GM21390 (cell line): Measurements from ENCODE around the gene TRPM3.
A peak's percentile ranks its signal among the peaks of the same experiment; 100 is the strongest.
"Not testable (repeated sequence)": the region's sequence is repeated elsewhere in the genome, so short reads cannot be mapped to it uniquely, and the experiment has no call there.

Source experiments
- ATAC-seq: cut with Tn5 transposase; IDR thresholded peaks from one replicate; pipeline ENCODE4 v1.9.1; 2021; ENCODE audit not compliant: unreplicated experiment

The TRPM3 gene

DNA sequence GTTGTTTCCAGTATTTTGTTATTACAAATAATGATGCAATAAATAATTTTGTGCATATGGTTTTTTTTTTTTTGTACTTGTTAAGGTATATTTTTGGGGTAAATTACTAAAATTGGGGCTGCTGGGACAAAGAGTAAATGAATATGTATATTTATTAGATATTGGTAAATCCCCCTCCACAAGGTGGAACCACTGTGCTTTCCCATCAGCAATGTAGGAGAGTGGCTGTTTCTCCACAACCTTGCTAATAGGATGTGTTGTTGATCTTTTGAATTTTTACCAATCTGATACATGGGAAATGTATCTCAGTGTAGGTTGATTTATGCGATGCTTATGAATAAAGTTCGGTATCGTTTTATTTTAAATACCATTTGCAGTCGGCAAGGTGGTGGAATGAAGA lies 118.1 kb downstream of the TRPM3 start:
- ATAC-seq: no peak

DNA sequence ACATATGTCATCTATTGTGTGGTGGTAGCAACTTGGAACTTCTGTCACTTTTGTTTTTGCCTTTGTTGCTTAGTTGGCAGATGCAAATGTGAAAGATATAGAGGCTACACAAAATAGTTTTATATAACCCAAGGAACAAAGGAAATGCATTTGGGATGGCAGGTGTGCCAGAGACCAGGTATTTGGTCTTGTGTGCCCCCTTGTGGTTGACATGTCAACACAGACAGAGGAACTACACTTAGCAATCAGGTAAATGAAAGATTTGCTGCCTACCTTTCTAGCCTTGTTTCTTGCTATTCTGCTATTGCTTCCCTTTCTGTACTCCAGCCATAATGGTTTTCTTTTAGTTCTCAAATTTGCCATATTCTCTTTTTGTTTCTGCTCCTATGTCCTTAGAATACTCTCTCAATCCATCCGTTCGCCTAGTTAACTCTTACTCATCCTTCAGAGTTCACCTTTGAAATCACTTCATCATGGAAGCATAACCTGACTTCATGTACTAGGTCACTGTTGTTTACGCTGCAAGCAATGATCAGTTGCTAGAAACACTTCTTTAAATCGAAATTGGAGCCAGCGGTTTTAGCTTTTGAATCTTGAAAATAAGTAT lies 119.5 kb downstream of the TRPM3 start:
- peak; percentile 63 for ATAC-seq

- no peak for ATAC-seq
These were observed 122.5 kb downstream of the TRPM3 start for GRCh38 chr9:70998962-70999361.

DNA sequence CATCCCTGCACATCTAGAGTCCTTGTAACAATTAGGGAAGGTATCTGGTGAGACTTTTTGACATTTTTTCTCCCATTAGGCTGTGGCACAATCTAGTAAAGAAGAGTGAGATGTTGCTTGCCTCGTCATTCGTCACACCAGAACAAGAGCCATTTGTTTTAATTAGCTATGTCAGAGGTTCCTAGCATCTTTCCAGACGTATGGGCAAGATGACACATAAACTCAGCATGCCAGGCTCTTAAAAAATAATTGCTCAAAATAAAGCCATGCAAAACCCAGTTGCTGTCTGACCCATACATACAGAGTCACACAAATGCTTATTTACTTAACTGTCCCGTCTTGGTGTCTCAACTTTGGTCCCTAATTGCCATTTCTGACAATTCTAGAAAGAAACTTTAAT lies 125.9 kb downstream of the TRPM3 start:
- no peak for ATAC-seq

GRCh38 chr9:70994582-70994981 lies 126.8 kb downstream of the TRPM3 start:
- ATAC-seq: no peak

DNA sequence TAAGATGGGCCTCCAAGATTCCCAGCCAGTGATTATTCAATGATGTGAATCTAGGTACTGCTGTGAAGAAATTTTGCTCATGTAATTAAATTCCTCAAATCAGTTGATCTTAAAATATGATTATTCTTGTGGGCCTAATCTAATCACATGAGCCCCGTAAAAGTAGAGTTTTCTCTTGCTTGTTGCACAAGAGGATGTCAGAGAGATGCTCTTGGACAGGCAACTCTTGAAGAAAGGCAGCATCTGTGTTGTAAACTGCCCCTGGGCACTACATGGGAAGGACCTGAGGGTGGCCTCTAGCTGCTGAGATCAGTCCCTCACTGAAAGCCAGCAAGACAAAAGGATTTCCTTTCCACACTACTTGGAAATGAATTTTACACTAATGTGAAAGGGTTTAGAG lies 132.9 kb downstream of the TRPM3 start:
- no peak for ATAC-seq

DNA sequence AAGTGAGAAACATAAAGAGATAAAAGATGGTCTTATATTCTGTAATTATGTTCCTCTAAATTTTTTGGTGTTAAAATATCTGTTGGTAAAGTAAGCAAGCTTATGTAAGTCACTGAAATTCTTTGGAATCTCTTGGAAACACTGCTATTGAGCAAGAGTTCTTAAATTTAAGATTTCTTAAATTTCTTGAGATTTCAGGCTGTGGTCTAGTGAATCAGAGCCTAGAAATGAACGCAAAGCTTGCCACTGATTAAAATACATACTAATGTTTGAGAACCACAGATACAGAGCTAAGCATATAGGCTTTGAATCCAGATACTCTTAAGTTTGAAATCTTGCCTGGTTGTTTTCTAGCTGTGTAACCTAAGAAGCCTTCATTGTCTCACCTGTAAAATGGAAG lies 133.4 kb downstream of the TRPM3 start:
- no peak for ATAC-seq

- no peak for ATAC-seq
These were observed 134.4 kb downstream of the TRPM3 start for GRCh38 chr9:70986984-70987383.

- ATAC-seq: no peak
These were observed 137.6 kb downstream of the TRPM3 start for GRCh38 chr9:70983723-70984295.

DNA sequence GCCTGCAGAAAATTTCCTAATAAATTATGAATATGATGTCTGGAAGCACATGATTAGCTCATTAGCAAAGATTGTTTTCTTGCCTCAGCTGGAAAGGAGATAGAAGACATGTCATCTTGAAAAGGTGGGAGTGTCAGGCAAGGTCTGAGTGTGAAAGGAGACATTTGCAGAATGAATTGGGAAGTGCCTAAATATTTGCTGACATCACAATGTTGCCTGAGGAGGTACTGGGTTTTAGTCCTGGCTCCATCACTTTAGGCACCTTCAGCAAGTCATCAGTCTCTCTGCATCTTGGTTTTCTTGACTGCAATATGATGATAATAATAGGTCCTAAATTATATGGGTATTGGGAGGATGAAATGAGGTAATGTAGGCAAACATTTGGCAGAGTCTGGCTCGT lies 140.1 kb downstream of the TRPM3 start:
- ATAC-seq: no peak

- ATAC-seq: no peak
These were observed 141.5 kb downstream of the TRPM3 start for GRCh38 chr9:70979966-70980365.

GRCh38 chr9:70978085-70978484 lies 143.3 kb downstream of the TRPM3 start:
- ATAC-seq: no peak

- ATAC-seq: no peak
These were observed 145.6 kb downstream of the TRPM3 start for GRCh38 chr9:70975821-70976220.

DNA sequence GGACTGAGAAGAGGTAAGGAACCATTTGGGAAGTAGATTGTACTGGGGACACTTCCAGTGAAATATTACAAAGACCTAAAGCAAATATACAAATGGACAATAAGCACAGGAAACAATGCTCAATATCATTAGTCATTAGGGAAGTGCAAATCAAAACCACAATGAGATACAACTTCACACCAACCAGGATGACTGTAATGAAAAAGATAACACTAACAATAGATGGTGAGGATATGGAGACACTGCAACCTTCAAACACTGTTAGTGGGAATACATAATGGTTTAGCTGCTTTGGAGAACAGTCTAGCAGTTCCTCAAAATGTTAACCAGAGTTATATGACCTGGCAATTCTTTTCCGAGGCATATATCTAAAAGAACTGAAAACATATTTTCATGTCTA lies 149.7 kb downstream of the TRPM3 start:
- ATAC-seq: no peak

DNA sequence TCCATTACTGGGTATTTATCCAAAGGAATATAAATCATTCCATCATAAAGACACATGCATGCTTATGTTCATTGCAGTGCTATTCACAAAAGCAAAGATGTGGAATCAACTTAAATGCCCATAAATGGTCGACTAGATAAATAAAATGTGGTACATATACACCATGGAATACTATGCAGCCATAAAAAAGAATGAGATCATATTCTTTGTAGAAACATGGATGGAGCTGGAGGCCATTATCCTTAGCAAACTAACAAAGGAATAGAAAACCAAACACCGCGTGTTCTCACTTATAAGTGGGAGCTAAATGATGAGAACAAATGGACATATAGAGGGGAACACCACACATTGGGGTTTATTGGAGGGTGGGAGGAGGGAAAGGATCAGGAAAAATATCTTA lies 155.0 kb downstream of the TRPM3 start:
- not testable (repeated sequence) for ATAC-seq

GRCh38 chr9:70964861-70965260 lies 156.6 kb downstream of the TRPM3 start:
- no peak for ATAC-seq

- ATAC-seq: no peak
These were observed 157.9 kb downstream of the TRPM3 start for GRCh38 chr9:70963554-70963953.

- no peak for ATAC-seq
These were observed 158.5 kb downstream of the TRPM3 start for GRCh38 chr9:70962761-70963440.

DNA sequence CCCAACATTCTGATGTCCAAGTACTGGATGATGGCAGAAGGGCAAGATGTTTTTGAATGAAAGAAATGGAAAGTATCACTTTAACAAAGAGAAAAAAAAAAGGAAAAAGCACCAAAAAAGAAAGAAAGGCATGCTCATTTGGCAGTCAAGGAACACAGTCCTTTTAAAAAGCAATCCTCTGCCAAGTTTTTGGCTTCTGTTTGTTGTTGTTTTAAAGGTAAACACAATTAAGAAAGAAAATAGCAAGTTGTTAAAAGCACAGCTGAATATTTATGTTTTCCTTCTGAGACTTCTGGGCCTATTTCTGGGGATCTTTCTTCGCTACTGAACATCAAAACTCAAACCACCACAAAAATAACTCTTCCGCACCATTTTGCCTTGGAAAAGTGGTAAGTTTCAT lies 162.1 kb downstream of the TRPM3 start:
- ATAC-seq: no peak

DNA sequence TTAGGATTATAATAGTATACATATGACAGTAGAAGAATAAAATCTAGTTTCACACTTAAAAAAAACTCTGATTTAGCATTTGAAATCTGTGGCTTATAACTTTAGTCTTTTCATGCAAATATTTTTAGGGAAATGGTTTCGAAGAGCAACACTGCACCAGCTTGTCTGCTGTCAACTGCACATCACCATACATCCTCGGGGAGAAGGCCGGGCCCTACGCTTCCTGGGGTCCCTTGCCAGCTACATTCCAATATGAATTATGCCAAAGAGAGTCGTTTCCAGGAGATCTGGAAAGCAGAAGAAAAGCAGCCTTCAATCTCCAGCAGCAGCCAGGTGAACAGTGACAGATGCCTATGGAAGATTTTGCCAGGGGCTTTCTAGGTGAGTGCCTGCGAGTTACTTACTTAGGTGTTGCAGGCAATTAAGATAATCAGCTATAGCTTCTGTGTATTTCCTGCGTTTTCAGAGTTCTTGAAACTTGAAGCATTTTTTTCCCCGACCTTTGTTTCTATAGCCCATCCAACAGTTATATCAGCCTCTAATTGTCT lies 166.8 kb downstream of the TRPM3 start:
- ATAC-seq: no peak

DNA sequence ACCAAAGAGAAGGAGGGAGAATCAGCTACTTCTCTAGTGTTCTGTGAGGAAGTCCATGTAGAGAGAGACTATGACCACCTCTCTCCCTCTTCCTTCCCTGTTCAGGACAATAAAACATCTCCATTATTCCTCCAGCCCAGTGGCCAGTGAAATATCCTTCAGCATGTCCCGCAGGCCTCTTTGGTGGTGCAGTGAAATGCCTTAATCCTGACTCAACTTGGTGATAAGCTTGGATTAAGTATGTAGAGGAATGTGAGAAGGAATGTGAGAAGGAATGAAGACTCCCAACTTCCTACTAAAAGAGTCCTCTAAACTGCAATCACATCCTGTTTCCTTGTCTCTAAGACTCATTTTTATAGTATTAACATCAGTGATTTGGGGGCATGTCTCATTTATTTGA lies 167.3 kb downstream of the TRPM3 start:
- no peak for ATAC-seq
